Measurements from ENCODE around the gene UGGT2.
"Not testable (repeated sequence)": the region's sequence is repeated elsewhere in the genome, so short reads cannot be mapped to it uniquely, and the experiment has no call there.

UGGT2 gene

DNA sequence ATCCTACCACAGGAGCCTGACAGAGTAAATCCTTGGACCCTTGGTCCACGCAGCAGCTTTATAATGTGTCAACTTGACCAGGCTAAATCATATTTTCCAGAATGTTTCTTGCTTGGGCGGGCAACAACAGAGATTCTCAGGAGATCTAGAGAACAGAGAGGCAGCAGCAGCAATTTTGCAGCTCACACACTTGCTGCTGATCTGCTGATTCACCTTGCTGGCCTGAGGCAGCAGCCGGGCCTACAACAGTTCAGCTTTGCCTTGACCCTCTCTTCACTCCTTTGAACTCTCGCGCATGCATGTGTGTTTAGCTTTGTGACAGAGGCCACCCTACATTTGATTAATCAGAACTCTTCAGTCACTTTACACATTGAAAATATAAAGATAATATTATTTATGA is 159.3 kb downstream of the UGGT2 start:
- no peak for DNase-seq (ENCODE audit: low read depth)

DNA sequence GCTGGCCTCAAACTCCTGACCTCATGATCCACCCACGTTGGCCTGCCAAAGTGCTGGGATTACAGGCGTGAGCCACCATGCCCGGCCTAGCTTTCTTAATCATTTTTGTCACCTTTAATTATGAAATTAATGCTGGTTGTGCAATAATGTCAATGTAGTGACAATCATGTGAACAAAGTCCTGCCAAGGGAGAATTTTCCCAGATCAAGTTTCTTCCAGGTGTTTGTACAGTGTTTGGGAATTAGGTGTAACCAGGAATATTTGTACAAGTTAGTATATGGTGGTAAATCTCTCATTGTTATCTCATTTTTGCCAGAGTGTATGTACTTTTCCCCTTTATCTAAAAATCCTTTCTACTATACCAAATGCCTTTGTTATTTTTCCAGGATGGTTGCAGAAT is 171.1 kb downstream of the UGGT2 start:
- no peak for DNase-seq (ENCODE audit: low read depth)

DNA sequence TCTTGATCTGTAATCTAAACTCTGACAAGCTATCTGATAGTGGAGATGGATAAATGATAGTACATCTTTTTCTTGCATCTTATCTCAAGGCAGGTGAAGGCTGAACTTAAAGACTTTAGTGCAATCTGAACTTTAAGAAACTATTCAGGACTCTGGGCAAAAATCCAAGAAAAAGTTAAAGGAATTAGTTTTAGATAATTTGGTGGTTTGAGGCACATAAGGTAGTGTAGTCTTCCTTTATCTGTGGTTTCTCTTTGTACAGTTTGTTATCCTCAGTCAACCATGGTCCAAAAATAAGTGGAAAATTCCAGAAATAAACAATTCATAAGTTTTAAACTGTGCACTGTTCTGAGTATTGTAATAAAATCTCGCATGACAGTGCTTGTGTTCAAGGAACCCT is 172.9 kb downstream of the UGGT2 start:
- no peak for DNase-seq (ENCODE audit: low read depth)

DNA sequence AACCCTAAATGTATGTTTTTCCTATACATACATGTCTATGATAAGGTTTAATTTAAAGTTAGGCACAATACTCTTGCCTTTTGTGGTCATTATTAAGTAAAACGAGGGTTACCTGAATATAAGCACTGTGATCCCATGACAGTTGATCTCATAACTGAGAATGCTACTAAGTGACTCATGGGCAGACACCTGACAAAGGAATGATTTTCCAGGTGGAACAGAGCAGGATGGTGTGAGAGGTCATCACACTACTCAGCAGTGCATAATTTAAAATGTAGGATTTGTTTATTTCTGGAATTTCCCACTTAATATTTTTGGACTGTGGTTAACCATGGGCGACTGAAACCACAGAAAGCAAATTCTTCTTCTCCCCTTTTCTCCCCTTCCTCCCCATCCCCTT is 178.9 kb downstream of the UGGT2 start:
- no peak for DNase-seq (ENCODE audit: low read depth)

DNA sequence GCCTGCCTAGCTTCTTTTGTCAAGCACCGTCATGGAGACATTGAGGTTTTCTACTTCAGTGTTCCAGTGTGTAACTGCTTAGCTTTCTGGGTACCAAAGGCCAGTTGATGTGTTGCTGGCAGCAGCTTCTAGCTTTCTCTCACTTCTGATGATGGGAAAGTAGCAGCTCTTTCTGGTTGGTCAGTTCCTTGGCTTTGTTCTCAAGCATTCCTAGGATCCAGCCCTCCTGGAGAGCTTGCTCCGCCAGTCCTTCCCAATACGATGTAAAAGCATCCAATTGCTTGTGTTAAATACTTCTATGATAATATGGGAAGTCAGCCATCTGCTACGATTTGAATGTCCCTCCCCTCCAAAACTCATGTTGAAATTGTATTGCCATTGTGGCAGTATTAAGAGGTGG is 182.8 kb downstream of the UGGT2 start:
- DNase-seq (ENCODE audit: low read depth): no peak

DNA sequence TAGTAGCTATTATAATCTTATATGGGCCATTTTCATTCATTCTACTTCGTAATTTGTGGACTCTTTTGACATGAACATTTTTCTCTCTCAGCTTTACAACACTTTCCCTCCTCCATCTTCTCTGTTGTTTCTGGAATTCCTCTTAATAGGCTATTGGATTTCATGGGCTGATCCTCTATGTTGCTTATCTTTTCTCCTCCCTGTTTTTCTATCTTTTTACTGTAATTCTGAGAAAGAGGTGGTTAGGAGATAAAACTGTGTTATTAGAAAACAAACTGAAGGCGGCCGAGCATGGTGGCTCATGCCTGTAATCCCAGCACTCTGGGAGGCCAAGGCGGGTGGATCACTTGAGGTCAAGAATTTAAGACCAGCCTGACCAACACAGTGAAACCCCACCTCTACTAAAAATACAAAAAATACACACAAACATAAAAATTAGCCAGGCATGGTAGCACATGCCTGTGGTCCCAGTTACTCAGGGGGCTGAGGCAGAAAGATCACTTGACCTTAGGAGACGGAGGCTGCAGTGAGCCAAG is 188.1 kb downstream of the UGGT2 start:
- no peak for DNase-seq (ENCODE audit: low read depth)

DNA sequence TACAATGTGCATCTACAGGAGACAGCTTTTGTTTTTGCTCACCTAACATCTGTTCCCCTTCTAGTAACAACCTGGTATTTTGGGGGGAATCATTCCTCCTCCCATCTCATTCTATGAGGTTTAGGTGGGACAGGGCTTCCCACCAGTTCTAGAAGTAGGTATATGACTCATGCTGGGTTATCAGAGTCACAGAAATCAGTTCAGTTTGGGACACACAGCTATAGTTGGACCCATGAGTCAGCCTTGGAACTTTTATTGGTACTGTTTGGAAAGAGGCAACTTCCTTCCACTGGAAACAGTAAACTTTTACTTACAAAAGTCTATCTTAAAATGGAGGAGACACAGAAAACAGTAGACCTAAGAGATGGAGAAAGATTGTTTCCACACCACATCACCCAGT is 190.8 kb downstream of the UGGT2 start:
- no peak for DNase-seq (ENCODE audit: low read depth)

DNA sequence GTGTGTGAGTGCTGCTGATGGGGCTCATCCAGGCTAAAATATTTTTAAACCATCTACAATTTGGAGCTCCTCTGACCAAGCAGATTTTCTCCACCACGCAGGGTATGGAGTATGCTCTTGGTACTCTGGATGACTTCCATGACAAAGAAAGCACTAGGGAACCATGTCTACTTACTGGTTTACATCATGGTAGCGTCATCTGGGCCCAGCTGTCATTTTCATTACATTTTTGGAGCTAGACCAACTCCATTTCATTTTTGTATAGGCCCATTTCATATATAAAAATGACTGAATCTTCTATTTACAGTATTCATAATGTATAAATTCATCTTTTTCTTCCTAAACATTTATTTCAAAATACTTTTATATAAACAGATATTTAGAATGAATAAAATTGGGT is 191.9 kb downstream of the UGGT2 start:
- DNase-seq (ENCODE audit: low read depth): no peak

DNA sequence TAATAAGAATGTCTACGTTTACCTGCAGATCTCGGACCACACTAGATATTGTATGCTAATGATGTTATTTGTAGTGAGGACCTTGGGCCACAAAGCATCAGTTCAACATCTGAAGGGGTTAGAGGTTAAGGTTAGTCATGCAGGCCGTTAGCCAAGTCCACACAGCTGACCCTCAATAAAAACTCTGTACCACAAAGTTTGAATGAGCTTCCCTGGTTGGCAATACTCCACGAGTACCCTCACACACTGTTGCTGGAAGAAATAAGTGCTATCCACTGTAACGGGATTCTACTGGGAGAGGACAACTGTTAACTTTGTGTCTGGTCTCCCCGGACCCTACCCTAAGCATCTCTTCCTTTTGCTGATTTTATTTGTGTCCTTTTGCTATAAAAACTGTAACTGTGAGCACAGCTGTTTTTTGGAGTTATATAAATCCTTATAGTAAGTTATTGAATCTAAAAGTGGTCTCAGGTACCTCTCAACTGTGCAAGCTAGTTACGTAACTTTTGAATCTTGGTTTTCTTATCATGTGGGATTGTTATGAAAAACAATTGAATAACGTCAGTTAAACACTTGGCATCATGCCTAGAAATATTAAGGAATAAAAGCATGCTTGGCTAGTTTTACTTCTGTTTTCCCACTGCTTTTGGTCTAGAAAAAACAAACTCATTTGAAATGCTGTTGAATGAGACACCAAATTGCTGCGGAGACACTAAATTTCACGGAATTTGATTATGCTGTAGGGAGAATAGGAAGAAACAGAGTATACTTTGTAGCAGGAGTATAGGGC is 194.7 kb downstream of the UGGT2 start:
- DNase-seq (ENCODE audit: low read depth): no peak

DNA sequence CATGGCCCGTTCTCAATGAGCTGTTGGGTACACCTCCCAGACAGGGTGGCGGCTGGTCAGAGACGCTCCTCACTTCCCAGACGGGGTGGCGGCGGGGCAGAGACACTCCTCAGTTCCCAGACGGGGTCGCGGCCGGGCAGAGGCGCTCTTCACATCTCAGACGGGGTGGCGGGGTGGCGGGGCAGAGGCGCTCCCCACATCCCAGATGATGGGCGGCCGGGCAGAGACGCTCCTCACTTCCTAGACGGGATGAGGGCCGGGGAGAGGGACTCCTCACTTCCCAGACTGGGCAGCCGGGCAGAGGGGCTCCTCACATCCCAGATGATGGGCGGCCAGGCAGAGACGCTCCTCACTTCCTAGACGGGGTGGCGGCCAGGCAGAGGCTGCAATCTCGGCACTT is 207.5 kb downstream of the UGGT2 start:
- not testable (repeated sequence) for DNase-seq (ENCODE audit: low read depth)

DNA sequence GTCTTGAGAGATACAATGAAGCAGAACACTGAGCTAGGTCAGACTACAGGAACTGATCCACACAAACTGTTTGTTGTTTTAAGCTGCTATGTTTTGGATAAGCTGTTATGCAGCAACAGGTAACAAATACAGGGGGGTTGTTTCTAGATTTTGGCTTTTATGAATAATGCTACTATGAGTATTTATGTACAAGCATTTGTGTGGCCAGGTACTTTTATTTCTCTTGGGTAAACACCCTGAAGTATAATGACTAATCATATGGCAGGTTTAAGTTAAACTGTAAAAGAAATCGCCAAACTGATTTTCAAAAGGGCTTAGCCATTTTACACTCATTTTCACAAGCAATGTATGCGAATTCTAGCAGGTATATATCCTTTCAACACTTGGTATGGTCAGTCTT is 210.3 kb downstream of the UGGT2 start:
- no peak for DNase-seq (ENCODE audit: low read depth)

DNA sequence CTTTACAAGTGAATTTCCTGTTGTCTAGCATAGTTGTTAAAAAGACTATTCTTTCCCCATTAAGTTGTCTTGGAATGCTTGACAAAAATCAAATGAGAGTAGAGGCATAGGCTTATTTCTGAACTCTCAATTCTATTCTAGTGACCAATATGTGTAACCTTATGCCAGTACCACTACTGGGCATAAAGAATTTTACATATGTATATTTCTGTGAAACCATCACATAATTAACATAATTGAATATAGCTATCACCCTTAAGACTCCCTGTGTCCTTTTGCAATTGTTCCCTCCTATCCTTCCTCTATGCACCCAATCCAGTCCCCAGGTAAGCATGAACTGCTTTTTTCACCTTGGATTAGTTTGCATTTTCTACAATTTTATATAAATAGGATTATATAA is 211.3 kb downstream of the UGGT2 start:
- no peak for DNase-seq (ENCODE audit: low read depth)

DNA sequence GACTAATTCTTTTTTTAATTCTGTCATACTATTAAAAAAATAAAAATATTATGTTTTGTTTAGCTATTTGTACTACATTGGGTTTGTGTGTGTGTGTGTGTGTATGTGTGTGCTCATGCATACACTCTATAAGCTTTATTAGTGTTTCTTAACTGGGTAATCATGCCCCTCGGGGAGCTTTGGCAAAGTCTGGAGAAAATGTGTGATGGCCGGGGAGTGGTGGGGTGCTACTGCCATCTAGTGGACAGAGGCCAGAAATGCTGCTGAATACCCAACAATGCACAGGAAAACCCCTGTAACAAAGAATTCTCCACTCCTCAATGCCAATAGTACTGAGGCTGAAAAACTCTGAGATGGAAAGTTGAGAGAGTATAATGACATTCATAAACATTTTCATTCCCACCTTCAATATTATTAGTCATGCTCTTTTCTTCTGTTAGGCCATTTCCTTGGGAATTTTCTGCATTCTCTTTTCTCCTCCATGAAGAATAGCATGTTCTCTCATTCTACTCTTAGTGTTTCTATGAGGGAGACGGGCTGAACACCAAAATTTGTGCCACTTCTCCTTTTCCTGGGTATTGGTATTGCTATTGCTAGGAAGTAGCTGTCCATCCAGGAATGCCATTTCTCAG is 219.0 kb downstream of the UGGT2 start:
- DNase-seq (ENCODE audit: low read depth): peak; percentile 29

DNA sequence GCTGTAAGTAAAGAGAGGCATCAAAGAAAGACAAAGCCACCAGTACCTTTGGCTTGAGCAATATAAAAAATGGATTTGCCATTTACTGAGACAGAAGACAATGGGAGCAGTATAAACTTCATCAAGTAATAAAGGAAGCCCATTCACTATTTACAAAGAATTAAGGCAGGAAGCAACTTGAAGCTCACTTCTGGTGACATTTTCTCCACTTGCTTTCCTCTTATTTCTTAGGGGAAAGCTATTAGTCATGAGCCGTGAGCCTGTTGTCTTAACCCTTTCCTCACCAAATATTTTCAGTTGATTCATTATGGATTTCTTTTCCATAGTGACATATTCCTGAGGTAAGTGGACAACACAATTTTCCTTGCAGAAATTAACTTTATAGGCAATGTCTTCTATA is 219.5 kb downstream of the UGGT2 start:
- DNase-seq (ENCODE audit: low read depth): no peak

DNA sequence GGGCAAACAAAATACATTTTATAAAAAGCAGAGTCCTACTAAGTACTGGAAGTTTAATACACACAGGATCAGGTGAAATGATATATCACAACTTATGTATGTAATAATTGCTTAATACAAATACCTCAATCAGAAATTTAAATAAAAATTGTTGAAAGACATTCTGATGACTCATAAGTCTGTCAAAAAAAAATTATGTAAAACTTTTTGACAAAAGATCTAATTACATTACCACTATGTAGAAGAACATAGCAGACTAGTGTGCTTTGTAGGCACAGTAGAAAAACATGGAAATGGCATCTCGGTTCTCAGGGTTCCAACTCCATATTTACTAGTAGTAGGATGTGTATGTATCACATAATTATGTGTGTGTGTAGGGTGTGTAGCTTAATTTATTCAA is 220.1 kb downstream of the UGGT2 start:
- no peak for DNase-seq (ENCODE audit: low read depth)

DNA sequence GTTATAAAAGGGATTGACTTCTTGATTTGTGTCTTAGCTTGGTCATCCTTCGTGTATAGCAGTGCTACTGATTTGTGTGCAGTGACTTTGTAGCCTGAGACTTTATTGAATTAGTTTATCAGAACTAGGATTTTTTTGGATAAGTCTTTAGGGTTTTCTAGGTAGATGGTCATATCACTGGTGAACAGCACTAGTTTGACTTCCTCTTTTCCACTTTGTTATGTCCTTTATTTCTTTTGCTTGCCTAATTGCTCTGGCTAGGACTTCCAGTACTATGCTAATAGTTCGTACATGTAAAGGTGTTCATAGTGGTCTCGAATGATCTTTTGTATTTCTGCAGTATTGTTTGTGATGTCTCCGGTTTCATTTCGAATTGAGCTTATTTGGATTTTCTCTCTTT is 230.9 kb downstream of the UGGT2 start:
- DNase-seq (ENCODE audit: low read depth): no peak

DNA sequence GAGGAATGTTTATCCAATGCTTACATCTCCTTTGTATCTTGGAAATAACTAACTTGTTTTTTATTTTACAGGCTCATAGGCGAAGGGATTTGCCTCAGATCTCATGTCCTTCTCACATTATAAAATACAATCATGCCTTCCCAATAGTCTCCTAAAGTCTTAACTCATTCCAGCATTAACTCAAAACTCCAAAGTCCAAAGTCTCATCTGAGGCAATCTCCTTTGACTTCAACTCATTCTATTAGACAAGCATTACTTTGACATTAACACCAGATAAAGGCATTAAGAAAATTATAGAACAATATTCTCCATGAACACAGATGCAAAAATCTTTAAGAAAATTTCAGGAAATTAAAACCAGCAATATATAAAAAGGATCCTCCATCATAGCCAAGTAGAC is 238.7 kb downstream of the UGGT2 start:
- no peak for DNase-seq (ENCODE audit: low read depth)

DNA sequence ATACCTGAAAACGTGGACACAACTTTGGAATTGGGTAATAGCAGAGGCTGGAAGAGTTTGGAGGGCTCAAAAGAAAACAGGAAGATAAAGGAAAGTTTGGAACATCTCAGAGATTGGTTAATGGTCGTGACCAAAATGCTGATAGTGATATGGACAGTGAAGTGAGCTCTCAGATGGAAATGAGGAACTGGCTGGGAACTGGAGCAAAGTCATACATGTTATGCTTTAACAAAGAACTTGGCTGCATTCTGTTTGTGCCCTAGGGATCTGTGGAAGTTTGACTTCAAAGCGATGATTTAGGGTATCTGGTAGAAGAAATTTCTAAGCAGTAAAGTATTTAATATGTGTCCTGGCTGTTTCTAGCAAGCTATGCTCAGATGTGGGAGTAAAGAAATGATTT is 240.1 kb downstream of the UGGT2 start:
- no peak for DNase-seq (ENCODE audit: low read depth)

DNA sequence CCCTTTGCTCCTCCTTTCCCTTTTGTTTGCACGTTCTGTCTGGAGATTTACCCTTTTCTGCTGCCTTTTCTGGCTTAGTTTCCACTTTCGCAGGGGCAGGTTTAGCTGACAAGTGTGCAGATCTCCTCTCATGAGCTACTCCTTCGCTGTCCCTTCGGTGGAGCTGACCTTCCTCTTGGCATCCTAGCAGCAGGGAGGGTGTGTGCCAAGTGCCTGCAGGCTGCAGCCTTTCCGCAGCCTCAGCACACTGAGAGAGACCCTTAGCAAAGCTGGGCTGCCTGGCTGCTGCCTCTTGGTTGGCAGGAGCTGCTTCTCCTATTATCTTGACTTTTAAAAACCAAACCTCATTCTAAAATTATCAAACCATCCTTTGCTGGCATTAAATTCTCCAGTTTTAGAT is 243.8 kb downstream of the UGGT2 start:
- no peak for DNase-seq (ENCODE audit: low read depth)

DNA sequence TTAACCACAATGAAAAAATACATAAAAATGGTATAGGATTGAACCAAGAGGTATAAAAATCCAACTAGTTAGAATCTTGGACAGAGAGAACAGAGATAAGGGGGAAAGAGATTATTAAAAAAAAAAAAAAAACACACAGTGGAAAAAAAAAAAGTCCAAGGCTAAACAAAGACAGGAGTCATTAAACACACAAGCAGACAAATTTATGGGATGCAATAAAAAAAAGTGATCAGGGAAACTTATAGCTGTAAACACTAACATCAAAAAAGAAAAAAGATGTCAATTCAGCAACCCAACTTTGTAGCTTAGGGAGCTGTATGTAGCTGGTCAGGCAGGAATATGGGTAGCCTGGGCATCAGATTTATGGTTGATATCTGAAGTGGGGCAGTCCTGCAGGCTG is 247.3 kb downstream of the UGGT2 start:
- no peak for DNase-seq (ENCODE audit: low read depth)

DNA sequence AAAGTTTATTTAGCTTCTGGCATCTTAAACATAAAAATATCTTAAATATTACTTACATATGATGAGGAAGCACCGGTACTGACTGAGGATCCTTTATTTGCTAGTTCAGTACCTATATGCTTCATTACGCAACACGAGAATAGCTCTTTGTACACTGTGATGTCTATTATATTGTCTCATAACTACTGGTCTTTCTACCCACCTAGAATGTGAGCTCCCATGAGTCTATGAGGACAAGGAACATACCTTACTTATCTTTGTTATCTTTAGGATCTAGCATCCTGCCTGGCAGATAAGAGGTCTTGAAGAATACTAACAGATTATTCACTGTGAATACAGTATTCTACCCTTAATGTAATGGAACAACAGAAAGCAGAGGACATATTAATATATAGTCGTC is 251.4 kb downstream of the UGGT2 start:
- no peak for DNase-seq (ENCODE audit: low read depth)

DNA sequence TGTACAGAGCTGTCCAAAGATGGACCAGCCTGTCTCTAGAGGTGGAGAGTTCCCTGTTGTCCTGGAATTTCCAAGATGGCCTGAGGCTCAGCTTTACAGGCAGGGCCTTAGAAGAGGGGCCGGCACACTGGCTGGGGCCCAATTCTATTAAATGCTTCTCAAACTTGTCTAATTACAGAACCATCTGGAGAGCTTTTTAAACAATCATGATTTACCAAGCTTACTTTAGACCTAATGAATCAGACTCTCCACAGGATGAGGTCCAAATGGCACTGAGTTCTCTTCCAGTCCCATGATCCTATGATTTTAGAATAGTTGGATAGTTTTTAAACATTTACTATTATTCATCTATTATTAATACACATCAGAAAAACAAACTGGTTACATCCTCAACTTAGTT is 252.8 kb downstream of the UGGT2 start:
- DNase-seq (ENCODE audit: low read depth): no peak

DNA sequence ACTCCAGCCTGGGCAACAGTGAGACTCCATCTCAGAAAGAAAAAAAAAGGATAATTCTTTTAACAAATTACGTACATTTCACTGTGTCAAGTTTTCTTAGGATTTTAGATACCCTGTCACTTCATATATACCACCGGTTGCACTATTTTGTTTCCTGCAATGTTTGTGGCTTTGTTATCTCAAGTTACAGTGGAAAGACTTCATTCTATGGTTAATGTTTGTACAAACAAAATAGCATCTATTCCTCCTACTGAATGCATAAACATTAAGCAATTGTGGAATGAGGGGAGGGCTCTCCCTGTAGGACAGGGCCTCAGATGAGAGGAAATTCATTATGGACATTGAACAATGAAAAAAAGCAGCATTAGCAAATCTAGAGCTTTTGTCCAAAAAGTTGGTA is 256.2 kb downstream of the UGGT2 start:
- no peak for DNase-seq (ENCODE audit: low read depth)

DNA sequence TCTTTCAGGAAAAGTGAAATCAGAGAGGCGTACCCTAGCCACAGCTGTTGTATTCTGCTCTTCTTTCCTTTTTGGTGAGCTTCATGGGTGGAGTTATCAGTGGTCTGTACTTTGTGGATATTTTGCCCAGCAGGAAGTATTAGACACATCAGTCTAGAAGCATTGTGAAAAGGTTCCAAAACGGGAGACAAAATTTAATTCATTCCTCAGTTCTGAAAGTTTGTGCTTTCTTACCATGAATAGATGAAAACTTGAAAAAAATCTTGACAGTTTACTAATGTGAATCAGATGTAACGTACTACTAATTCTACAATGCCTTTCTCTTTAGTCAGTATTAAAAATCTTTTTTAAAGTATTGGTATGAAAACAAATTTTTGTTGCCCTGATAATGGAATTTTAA is 259.4 kb downstream of the UGGT2 start:
- DNase-seq (ENCODE audit: low read depth): no peak

All from GM04504 (cell line).